DMS53 treated with DMSO at 0.1 percent for 48 hours (cell line): ENCODE results near the gene BIN1.

Experiments used
- DNase-seq: peaks from one replicate; lab custom pipeline; 2025; ENCODE audit not compliant: unreplicated experiment; lab: John Stamatoyannopoulos, UW

The BIN1 gene

GRCh38 chr2:127025359-127026166 lies 81.4 kb downstream of the BIN1 start:
- peak; percentile 81 for DNase-seq

GRCh38 chr2:127024769-127025358 lies 82.1 kb downstream of the BIN1 start:
- peak; percentile 59 for DNase-seq

GRCh38 chr2:127023504-127023903 lies 83.5 kb downstream of the BIN1 start:
- no peak for DNase-seq

GRCh38 chr2:127022817-127023216 lies 84.1 kb downstream of the BIN1 start:
- no peak for DNase-seq

- DNase-seq = no peak
Measured at GRCh38 chr2:127020536-127020935, 86.4 kb downstream of the BIN1 start.

GRCh38 chr2:127017548-127017947 lies 89.4 kb downstream of the BIN1 start:
- no peak for DNase-seq

- DNase-seq = no peak
Measured at GRCh38 chr2:127016329-127016728, 90.6 kb downstream of the BIN1 start.

- no peak for DNase-seq
Measured at GRCh38 chr2:127015106-127015910, 91.6 kb downstream of the BIN1 start.

- no peak for DNase-seq
Measured at GRCh38 chr2:127014630-127015029, 92.3 kb downstream of the BIN1 start.

- no peak for DNase-seq
Measured at GRCh38 chr2:127014224-127014623, 92.7 kb downstream of the BIN1 start.

- no peak for DNase-seq
Measured at GRCh38 chr2:127012868-127013267, 94.1 kb downstream of the BIN1 start.

- DNase-seq = no peak
Measured at GRCh38 chr2:127012215-127012614, 94.7 kb downstream of the BIN1 start.

- no peak for DNase-seq
Measured at GRCh38 chr2:127011796-127012195, 95.2 kb downstream of the BIN1 start.

GRCh38 chr2:127011231-127011661 lies 95.7 kb downstream of the BIN1 start:
- no peak for DNase-seq

- DNase-seq = no peak
Measured at GRCh38 chr2:127008265-127009015, 98.5 kb downstream of the BIN1 start.

- no peak for DNase-seq
Measured at GRCh38 chr2:127007652-127008051, 99.3 kb downstream of the BIN1 start.

GRCh38 chr2:127006962-127007361 lies 100.0 kb downstream of the BIN1 start:
- no peak for DNase-seq

- DNase-seq = no peak
Measured at GRCh38 chr2:127004893-127005600, 101.9 kb downstream of the BIN1 start.

GRCh38 chr2:127003070-127003800 lies 103.7 kb downstream of the BIN1 start:
- DNase-seq = no peak

GRCh38 chr2:127001751-127002150 lies 105.2 kb downstream of the BIN1 start:
- DNase-seq = no peak
